K562 (cell line): ENCODE measurements around the gene PTBP3. TPM values are rescaled to one million over a fixed set of nuclear protein-coding genes. Genes with fewer than 3 reads are reported as not detected.

Experiments used
- ARID1B ChIP-seq: fragments of 450-650 bp; IDR thresholded peaks from 2 replicates; pipeline ENCODE4 v1.6.1; 2016; ENCODE audit warnings: antibody characterized with exemption, mild to moderate bottlenecking, inconsistent platforms
- ELF2 ChIP-seq: fragments of 250-450 bp; sonication (Bioruptor Pico); IDR thresholded peaks from 2 replicates; pipeline ENCODE4 v1.5.0; 2021; ENCODE audit warnings: mild to moderate bottlenecking
- HCFC1 ChIP-seq: IDR thresholded peaks from 2 replicates; pipeline ENCODE4 v1.6.1; 2012; ENCODE audit warnings: low read depth, low read length, improper control_type of control experiment
- MTA2 ChIP-seq: fragments of 450-650 bp; IDR thresholded peaks from 2 replicates; pipeline ENCODE4 v1.6.1; 2016; ENCODE audit warnings: low read depth
- NFRKB ChIP-seq: fragments of 450-650 bp; IDR thresholded peaks from 2 replicates; pipeline ENCODE4 v1.6.1; 2016; ENCODE audit warnings: low read depth
- ZNF76 ChIP-seq: fragments of 250-450 bp; sonication (Bioruptor Pico); IDR thresholded peaks from 2 replicates; pipeline ENCODE4 v1.4.0; 2020; ENCODE audit warnings: mild to moderate bottlenecking, moderate library complexity, borderline replicate concordance
- polyA plus RNA-seq, 8 experiments: library from polyadenylated mRNA; depleted of rRNA in 4 of 8; stranded (reverse) in 5 of 8; unstranded in 3 of 8; fragments of >200 nt; fragmentation: Nextera tagmentation in 2 of 8; fragmentation: Illumina TruSeq in 1 of 8; extraction: Ambion mirVana in 2 of 8; extraction: Trizol in 1 of 8; gene quantifications; 2 replicates each; pipeline versions ENCODE4 v1.2.1 to v1.2.3, GENCODE V29; 2011 to 2014; ENCODE audit warnings: inconsistent platforms in 1 of 8, missing spikeins in 1 of 8
- total RNA-seq, 7 experiments: library from RNA; depleted of rRNA in 6 of 7; stranded (reverse); fragments of >200 nt in 6 of 7; fragmentation: Illumina TruSeq in 2 of 7; extraction: Trizol in 2 of 7; gene quantifications; 2 replicates each; pipeline versions ENCODE4 v1.2.1 to v1.2.3, GENCODE V29; 2011 to 2021; ENCODE audit warnings: low replicate concordance in 1 of 7
- TF ChIP-seq, protein P1 (sequence below): fragments of 200-800 bp; sonication (Bioruptor generic); IDR thresholded peaks from 2 replicates; pipeline ENCODE4 v1.6.1; 2016; ENCODE audit warnings: missing genetic modification characterization, missing compliant biosample characterization
- TF ChIP-seq, protein P2 (sequence below), 2 experiments: fragments of 450-650 bp; IDR thresholded peaks; 2 replicates each; pipeline ENCODE4 v1.6.1; 2018; ENCODE audit warnings: mild to moderate bottlenecking in 2 of 2, low read depth in 1 of 2; ENCODE audit not compliant: partially characterized antibody in 2 of 2
- TF ChIP-seq, protein P3 (sequence below), 2 experiments: IDR thresholded peaks in 1 of 2; conservative IDR thresholded peaks in 1 of 2; 2 replicates each; pipeline ENCODE4 v1.6.1; 2016; ENCODE audit warnings: low read depth in 2 of 2, mild to moderate bottlenecking in 1 of 2, missing compliant biosample characterization in 1 of 2, missing genetic modification characterization in 1 of 2, moderate library complexity in 1 of 2
- TF ChIP-seq, protein P4 (sequence below): fragments of 150-350 bp; IDR thresholded peaks from 2 replicates; pipeline ENCODE4 v1.6.1; 2014; ENCODE audit warnings: low read depth, mild to moderate bottlenecking, low read length, borderline replicate concordance

Gene PTBP3
- total and polyA plus RNA-seq, 9 of the 15 experiments (the other 6 are each of a cell fraction or from before 2014, with no cell fraction given): 22.4 to 132 (median 68.0) TPM

DNA sequence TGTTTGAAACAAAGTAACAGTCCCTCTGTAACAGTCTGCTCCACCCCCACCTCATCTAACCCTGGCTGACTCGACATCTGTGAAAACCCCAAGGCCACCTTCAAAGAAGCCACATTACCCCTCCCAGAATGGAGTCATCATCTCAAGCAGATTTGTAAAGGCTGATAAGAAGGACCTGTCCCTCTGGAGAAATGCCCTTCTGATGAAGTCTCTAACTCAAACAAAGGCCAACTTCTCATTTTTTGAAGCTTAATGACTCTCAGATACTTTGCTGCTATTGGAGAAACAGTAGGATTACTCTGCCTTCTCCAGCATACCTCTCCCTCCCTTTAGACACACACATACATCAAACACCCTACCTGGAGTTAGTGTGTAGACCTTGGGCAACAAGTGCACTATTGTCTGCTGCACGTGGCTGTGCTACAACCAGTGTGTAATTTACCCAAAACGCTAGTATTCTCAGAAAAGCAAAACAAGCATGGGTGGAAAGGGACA is 153.0 kb downstream of the PTBP3 start (continued):
- TF ChIP-seq MTA2: 0 out of 2 replicates have a peak, but pooled peaks have one; percentile 19
- 0 out of 2 replicates have a peak, but pooled peaks have one; percentile 51 for TF ChIP-seq ELF2 (CRISPR knock-in tag)
- peak; percentile 76 for TF ChIP-seq ARID1B
- TF ChIP-seq, protein P1, sequence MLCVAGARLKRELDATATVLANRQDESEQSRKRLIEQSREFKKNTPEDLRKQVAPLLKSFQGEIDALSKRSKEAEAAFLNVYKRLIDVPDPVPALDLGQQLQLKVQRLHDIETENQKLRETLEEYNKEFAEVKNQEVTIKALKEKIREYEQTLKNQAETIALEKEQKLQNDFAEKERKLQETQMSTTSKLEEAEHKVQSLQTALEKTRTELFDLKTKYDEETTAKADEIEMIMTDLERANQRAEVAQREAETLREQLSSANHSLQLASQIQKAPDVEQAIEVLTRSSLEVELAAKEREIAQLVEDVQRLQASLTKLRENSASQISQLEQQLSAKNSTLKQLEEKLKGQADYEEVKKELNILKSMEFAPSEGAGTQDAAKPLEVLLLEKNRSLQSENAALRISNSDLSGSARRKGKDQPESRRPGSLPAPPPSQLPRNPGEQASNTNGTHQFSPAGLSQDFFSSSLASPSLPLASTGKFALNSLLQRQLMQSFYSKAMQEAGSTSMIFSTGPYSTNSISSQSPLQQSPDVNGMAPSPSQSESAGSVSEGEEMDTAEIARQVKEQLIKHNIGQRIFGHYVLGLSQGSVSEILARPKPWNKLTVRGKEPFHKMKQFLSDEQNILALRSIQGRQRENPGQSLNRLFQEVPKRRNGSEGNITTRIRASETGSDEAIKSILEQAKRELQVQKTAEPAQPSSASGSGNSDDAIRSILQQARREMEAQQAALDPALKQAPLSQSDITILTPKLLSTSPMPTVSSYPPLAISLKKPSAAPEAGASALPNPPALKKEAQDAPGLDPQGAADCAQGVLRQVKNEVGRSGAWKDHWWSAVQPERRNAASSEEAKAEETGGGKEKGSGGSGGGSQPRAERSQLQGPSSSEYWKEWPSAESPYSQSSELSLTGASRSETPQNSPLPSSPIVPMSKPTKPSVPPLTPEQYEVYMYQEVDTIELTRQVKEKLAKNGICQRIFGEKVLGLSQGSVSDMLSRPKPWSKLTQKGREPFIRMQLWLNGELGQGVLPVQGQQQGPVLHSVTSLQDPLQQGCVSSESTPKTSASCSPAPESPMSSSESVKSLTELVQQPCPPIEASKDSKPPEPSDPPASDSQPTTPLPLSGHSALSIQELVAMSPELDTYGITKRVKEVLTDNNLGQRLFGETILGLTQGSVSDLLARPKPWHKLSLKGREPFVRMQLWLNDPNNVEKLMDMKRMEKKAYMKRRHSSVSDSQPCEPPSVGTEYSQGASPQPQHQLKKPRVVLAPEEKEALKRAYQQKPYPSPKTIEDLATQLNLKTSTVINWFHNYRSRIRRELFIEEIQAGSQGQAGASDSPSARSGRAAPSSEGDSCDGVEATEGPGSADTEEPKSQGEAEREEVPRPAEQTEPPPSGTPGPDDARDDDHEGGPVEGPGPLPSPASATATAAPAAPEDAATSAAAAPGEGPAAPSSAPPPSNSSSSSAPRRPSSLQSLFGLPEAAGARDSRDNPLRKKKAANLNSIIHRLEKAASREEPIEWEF: peak; percentile 81; the same call in 1 of the 2 replicates
- TF ChIP-seq, protein P2, sequence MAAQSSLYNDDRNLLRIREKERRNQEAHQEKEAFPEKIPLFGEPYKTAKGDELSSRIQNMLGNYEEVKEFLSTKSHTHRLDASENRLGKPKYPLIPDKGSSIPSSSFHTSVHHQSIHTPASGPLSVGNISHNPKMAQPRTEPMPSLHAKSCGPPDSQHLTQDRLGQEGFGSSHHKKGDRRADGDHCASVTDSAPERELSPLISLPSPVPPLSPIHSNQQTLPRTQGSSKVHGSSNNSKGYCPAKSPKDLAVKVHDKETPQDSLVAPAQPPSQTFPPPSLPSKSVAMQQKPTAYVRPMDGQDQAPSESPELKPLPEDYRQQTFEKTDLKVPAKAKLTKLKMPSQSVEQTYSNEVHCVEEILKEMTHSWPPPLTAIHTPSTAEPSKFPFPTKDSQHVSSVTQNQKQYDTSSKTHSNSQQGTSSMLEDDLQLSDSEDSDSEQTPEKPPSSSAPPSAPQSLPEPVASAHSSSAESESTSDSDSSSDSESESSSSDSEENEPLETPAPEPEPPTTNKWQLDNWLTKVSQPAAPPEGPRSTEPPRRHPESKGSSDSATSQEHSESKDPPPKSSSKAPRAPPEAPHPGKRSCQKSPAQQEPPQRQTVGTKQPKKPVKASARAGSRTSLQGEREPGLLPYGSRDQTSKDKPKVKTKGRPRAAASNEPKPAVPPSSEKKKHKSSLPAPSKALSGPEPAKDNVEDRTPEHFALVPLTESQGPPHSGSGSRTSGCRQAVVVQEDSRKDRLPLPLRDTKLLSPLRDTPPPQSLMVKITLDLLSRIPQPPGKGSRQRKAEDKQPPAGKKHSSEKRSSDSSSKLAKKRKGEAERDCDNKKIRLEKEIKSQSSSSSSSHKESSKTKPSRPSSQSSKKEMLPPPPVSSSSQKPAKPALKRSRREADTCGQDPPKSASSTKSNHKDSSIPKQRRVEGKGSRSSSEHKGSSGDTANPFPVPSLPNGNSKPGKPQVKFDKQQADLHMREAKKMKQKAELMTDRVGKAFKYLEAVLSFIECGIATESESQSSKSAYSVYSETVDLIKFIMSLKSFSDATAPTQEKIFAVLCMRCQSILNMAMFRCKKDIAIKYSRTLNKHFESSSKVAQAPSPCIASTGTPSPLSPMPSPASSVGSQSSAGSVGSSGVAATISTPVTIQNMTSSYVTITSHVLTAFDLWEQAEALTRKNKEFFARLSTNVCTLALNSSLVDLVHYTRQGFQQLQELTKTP (IDR thresholded peaks at IDR 0.05; ENCODE audit: low read depth in 1 of 2, partially characterized antibody in 2 of 2): peak in 1 of 2 experiments; percentile 48
- TF ChIP-seq, protein P3, sequence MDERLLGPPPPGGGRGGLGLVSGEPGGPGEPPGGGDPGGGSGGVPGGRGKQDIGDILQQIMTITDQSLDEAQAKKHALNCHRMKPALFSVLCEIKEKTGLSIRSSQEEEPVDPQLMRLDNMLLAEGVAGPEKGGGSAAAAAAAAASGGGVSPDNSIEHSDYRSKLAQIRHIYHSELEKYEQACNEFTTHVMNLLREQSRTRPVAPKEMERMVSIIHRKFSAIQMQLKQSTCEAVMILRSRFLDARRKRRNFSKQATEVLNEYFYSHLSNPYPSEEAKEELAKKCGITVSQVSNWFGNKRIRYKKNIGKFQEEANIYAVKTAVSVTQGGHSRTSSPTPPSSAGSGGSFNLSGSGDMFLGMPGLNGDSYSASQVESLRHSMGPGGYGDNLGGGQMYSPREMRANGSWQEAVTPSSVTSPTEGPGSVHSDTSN (CRISPR knock-in tag; IDR thresholded peaks at IDR 0.05; ENCODE audit: low read depth): no peak
- TF ChIP-seq, protein P3 (tag; conservative IDR thresholded peaks at IDR 0.05; ENCODE audit: low read depth): peak; percentile 33; the same call in 1 of the 2 replicates
- 0 out of 2 replicates have a peak, but pooled peaks have one; percentile 11 for TF ChIP-seq ZNF76
- no peak for TF ChIP-seq HCFC1
- peak; percentile 51 for TF ChIP-seq NFRKB
- TF ChIP-seq, protein P4, sequence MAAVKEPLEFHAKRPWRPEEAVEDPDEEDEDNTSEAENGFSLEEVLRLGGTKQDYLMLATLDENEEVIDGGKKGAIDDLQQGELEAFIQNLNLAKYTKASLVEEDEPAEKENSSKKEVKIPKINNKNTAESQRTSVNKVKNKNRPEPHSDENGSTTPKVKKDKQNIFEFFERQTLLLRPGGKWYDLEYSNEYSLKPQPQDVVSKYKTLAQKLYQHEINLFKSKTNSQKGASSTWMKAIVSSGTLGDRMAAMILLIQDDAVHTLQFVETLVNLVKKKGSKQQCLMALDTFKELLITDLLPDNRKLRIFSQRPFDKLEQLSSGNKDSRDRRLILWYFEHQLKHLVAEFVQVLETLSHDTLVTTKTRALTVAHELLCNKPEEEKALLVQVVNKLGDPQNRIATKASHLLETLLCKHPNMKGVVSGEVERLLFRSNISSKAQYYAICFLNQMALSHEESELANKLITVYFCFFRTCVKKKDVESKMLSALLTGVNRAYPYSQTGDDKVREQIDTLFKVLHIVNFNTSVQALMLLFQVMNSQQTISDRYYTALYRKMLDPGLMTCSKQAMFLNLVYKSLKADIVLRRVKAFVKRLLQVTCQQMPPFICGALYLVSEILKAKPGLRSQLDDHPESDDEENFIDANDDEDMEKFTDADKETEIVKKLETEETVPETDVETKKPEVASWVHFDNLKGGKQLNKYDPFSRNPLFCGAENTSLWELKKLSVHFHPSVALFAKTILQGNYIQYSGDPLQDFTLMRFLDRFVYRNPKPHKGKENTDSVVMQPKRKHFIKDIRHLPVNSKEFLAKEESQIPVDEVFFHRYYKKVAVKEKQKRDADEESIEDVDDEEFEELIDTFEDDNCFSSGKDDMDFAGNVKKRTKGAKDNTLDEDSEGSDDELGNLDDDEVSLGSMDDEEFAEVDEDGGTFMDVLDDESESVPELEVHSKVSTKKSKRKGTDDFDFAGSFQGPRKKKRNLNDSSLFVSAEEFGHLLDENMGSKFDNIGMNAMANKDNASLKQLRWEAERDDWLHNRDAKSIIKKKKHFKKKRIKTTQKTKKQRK: no peak
